ENCODE measurements around the gene MCM8. TPM values are rescaled to one million over a fixed set of nuclear protein-coding genes. Genes with fewer than 3 reads are reported as not detected.
A peak's percentile ranks its signal among the peaks of the same experiment; 100 is the strongest.

MCM8 gene
- total RNA-seq, 1 donor from 2014 or later, result 16.1 TPM

DNA sequence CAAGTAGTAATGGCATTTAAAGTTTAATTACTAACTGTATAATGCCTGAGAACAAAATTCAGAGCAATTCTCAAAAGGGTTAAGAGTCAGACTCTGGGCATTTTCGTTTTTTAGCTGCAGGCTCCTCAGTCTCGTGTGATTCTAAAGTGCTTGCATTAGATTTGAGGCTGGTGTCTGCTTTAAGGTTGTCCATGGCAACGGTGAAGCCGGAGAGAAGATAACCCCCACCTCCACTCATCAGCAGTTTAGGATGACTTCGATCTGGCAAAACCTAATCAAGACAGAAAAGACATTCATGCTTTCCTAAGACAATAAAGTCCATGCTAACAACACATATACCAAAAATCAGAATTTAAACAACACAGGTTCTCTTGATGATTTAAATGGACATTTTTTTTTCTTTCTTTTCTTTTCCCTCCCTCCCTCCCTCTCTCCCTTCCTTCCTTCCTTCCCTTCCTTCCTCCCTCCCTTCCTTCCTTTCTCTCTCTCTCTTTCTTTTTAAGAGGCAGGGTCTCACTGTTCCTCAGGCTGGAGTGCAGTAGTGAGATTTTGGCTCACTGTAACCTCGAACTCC lies 11.9 kb upstream of the MCM8 start:
- TF ChIP-seq, protein P1, sequence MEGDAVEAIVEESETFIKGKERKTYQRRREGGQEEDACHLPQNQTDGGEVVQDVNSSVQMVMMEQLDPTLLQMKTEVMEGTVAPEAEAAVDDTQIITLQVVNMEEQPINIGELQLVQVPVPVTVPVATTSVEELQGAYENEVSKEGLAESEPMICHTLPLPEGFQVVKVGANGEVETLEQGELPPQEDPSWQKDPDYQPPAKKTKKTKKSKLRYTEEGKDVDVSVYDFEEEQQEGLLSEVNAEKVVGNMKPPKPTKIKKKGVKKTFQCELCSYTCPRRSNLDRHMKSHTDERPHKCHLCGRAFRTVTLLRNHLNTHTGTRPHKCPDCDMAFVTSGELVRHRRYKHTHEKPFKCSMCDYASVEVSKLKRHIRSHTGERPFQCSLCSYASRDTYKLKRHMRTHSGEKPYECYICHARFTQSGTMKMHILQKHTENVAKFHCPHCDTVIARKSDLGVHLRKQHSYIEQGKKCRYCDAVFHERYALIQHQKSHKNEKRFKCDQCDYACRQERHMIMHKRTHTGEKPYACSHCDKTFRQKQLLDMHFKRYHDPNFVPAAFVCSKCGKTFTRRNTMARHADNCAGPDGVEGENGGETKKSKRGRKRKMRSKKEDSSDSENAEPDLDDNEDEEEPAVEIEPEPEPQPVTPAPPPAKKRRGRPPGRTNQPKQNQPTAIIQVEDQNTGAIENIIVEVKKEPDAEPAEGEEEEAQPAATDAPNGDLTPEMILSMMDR (conservative IDR thresholded peaks at IDR 0.05; ENCODE audit: low read depth, low read length), result no peak
- DNase-seq (ENCODE audit: low read depth), result no peak
- no peak overlapping the region for H3K4me3 ChIP-seq (ENCODE audit: low read depth, low read length)

DNA sequence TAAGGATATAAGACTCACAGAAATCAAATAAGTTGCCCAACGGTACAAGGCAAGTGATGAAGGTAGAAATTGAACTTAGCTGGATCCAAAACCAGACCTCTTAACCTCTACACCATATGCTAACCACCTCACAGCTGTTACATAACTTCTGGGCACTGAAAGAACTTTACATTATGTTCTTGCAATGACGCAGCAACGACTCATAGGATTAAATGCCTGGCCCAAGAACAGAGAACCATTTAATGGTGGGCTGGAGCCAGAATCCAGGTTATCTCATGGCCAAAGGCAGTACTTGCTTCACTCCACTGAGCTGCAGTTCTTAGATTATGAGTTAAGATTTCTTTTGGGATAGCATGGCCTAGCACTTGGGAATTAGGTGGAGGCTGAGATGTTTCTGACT lies 4.5 kb upstream of the MCM8 start:
- H3K4me3 ChIP-seq (ENCODE audit: low read depth, low read length), result no peak overlapping the region
- TF ChIP-seq, protein P1 (conservative IDR thresholded peaks at IDR 0.05; ENCODE audit: low read depth, low read length), result no peak
- no peak for DNase-seq (ENCODE audit: low read depth)

DNA sequence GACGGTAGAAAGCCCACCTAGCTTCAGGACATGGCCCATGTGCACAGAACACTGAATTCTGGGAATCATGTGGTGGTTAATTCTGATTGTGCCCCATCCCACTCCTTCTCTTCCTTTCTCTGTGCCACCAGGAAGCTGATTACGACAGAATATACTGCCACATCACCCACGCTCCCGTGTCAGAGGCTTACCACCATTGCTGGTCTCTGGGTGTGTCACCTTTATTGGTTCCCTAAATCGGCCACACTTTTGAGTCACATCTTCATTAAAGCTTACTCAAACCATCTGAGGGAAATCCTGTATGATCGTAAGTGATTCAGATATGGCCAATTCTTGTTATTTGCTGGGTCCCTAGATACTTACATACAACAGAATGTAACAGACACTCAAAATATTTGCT lies 3.2 kb upstream of the MCM8 start:
- no peak for DNase-seq (ENCODE audit: low read depth)
- TF ChIP-seq, protein P1 (conservative IDR thresholded peaks at IDR 0.05; ENCODE audit: low read depth, low read length), result no peak
- H3K4me3 ChIP-seq (ENCODE audit: low read depth, low read length), result no peak overlapping the region

DNA sequence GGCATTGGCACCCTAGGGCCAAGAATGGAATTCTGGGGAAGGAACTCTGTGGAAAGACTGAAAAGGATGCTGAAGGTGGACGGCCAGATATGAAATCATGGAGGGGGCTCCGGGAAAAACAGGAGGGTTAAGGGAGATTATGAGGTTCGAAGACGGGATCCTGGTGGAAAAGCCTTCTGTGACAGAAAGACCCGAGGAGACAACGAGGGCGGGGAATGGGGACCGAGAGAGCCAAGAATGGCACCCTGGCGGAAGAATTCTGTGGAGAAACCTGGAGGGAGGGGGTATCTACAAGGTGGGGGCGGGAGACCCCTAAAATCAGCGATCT lies 545 bp upstream of the MCM8 start:
- TF ChIP-seq, protein P1 (conservative IDR thresholded peaks at IDR 0.05; ENCODE audit: low read depth, low read length), result no peak
- H3K4me3 ChIP-seq (ENCODE audit: low read depth, low read length), result peak overlapping the region; percentile 96
- DNase-seq (ENCODE audit: low read depth), result no peak

DNA sequence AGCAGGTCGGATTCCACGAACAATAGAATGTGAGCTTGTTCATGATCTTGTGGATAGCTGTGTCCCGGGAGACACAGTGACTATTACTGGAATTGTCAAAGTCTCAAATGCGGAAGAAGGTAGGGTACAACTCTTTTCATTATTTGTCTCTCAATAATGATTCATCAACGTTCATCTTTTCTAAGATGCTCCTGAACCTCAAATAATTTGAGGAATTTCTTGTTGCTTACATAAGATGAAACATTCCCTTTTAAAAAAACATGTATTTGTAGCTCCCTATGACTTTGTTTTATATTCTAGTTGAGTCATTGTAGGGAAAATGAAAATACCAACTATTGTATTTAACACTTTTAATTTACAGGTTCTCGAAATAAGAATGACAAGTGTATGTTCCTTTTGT lies 17.0 kb downstream of the MCM8 start:
- TF ChIP-seq, protein P1 (conservative IDR thresholded peaks at IDR 0.05; ENCODE audit: low read depth, low read length), result no peak
- H3K4me3 ChIP-seq (ENCODE audit: low read depth, low read length), result no peak overlapping the region
- no peak for DNase-seq (ENCODE audit: low read depth)

DNA sequence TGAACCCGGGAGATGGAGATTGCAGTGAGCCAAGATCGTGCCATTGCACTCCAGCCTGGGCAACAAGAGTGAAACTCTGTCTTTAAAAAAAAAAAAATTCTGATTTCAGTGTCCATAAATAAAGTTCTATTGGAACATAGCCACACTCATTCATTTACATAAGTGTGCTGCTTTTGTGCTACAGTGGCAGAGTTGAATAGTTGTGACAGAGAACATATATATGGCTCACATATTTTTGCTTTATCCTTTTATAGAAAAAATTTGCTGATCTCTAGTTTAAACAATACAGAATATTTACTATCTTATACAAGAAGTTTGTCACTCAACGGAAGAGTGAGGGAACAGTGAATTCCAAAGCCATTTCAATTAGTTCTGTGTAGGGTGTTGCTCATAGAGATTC lies 18.0 kb downstream of the MCM8 start:
- TF ChIP-seq, protein P1 (conservative IDR thresholded peaks at IDR 0.05; ENCODE audit: low read depth, low read length), result no peak
- H3K4me3 ChIP-seq (ENCODE audit: low read depth, low read length), result no peak overlapping the region
- DNase-seq (ENCODE audit: low read depth), result no peak

DNA sequence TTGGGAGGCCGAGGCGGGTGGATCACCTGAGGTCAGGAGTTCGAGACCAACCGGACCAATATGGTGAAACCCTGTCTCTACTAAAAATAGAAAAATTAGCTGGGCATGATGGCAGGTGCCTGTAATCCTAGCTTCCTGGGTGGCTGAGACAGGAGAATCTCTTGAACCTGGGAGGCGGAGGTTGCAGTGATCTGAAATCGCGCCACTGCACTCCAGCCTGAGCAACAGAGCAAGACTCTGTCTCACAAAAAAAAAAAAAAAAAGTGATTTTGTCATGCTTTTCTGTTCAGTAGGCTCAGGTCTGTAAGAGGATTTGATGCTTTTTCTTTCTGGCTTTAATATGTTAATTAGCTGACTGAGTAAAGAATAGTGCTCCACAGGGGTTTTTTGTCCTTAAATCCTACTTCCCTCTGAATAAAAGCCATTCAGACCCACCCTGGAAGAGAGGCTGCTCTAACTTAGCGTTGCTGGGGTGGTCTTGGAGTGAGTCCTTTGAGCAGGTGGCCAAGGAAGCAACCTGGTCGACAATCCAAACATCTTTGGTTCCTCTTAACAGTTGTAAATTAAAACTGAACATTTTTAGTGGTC lies 19.0 kb downstream of the MCM8 start:
- no peak overlapping the region for H3K4me3 ChIP-seq (ENCODE audit: low read depth, low read length)
- DNase-seq (ENCODE audit: low read depth), result no peak
- TF ChIP-seq, protein P1 (conservative IDR thresholded peaks at IDR 0.05; ENCODE audit: low read depth, low read length), result no peak

Data from epithelial cell of proximal tubule (primary cell).